SJSA1 (cell line): Measurements from ENCODE around the gene RBM4B. TPM values are rescaled to one million over a fixed set of nuclear protein-coding genes. Genes with fewer than 3 reads are reported as not detected.

Source experiments
- DNase-seq, 2 experiments: peaks; one replicate each; pipeline ENCODE4 v3.0.0-alpha.2; 2015 to 2020; ENCODE audit warnings: low spot score in 2 of 2, low read depth in 1 of 2
- H3K27ac ChIP-seq: fragments of 250-450 bp; sonication (Bioruptor Pico); 2 replicates; pipeline ENCODE4 v1.5.1; 2020; ENCODE audit warnings: mild to moderate bottlenecking, moderate library complexity
- H3K27me3 ChIP-seq: fragments of 250-450 bp; sonication (Bioruptor Pico); replicated peaks from 2 replicates; pipeline ENCODE4 v1.5.1; 2020; ENCODE audit warnings: mild to moderate bottlenecking, moderate library complexity
- H3K36me3 ChIP-seq: fragments of 250-450 bp; sonication (Bioruptor Pico); 2 replicates; pipeline ENCODE4 v1.5.1; 2020; ENCODE audit warnings: mild to moderate bottlenecking
- H3K4me1 ChIP-seq: fragments of 250-450 bp; sonication (Bioruptor Pico); replicated peaks from 2 replicates; pipeline ENCODE4 v1.6.1; 2021; ENCODE audit warnings: mild to moderate bottlenecking
- H3K4me3 ChIP-seq: fragments of 250-450 bp; sonication (Bioruptor Pico); 2 replicates; pipeline ENCODE4 v1.5.1; 2020; ENCODE audit warnings: mild to moderate bottlenecking
- H3K9me3 ChIP-seq: fragments of 250-450 bp; sonication (Bioruptor Pico); replicated peaks from 2 replicates; pipeline ENCODE4 v1.5.1; 2020; ENCODE audit warnings: mild to moderate bottlenecking
- total RNA-seq: library from RNA; depleted of rRNA; stranded (reverse); fragments of >200 nt; shearing (Covaris generic); gene quantifications from 2 replicates; pipeline ENCODE4 v1.2.3, GENCODE V29; 2014

Gene RBM4B
- total RNA-seq, 1 experiment from 2014 or later, result 47.8 TPM

DNA sequence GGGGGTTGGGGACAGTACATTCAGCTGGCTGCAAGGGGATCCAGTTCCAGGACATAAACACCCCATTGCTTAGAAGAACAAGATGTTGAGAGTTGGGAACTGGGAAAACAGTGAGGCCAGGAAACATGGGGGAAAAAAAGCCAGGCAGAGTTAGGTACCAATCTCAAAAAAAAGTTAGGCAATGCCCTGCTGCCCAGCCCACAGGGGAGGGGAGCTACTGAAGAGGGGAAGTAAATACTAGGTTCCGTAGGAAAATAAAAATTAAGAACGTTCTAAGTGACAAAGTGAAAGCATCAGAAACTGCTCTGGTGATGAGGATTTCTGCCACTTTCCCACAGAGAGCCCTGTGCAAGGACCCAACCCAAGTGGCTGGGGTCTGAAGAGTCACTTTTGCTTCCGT is 39.3 kb upstream of the RBM4B start:
- no peak overlapping the region for H3K27ac ChIP-seq
- no peak overlapping the region for H3K4me3 ChIP-seq
- peaks cover 13% of the 10 kb centered on the region; the same call in 1 of the 2 replicates for H3K27me3 ChIP-seq
- no peaks in the 10 kb centered on the region for H3K36me3 ChIP-seq
- no peak for DNase-seq
- H3K4me1 ChIP-seq, result peaks cover 10% of the 10 kb centered on the region
- no peaks in the 10 kb centered on the region for H3K9me3 ChIP-seq

GRCh38 chr11:66715346-66716085 is 37.8 kb upstream of the RBM4B start:
- H3K4me1 ChIP-seq, result peaks cover 9% of the 10 kb centered on the region
- no peak overlapping the region for H3K4me3 ChIP-seq
- DNase-seq, result no peak

DNA sequence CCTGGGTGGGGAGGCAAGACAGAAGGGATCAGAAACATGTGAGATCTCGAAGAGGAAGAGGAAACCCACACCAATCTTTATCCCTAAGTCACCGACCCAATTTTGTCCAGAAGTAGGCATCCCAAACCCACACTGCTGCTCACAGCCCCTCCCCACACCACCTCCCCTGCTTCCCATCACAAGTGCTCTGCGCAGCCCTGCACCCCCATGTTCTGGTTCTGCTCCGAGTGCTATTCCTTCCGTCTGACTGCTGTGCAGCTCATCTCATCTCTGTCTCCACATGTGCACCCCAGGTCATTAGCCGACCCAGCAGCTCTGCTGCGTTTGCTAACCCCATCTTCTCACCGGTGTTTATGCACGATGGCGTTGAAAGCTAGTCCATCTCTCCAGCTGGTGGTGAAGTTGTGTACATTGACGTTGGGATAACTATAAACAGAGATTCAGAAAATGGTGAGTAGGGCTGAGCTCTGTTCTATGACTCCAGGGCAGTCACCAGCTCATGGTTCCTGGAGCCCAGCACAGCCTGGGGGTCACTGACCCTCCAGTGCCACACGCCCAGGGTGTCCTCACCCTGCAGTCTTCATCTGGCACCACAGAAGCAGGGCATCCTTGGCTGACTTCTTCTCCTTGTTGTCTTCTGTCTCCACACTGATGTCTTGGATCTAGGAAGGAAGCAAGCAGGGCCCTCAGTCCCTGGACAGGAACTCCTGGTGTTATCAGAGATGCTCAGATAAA is 36.2 kb upstream of the RBM4B start:
- H3K36me3 ChIP-seq, result no peaks in the 10 kb centered on the region
- H3K4me1 ChIP-seq, result no peaks in the 10 kb centered on the region
- H3K27me3 ChIP-seq, result peaks cover 17% of the 10 kb centered on the region
- DNase-seq, result no peak
- no peak overlapping the region for H3K27ac ChIP-seq
- H3K4me3 ChIP-seq, result no peak overlapping the region
- H3K9me3 ChIP-seq, result no peaks in the 10 kb centered on the region

More at GRCh38 chr11:66715346-66716085, 37.8 kb upstream of the RBM4B start:
- Histone ChIP-seq H3K36me3 (no peaks in the 10 kb centered on the region), H3K27ac (no peak overlapping the region), H3K27me3 (peaks cover 17% of the 10 kb centered on the region), H3K9me3 (no peaks in the 10 kb centered on the region)

DNA sequence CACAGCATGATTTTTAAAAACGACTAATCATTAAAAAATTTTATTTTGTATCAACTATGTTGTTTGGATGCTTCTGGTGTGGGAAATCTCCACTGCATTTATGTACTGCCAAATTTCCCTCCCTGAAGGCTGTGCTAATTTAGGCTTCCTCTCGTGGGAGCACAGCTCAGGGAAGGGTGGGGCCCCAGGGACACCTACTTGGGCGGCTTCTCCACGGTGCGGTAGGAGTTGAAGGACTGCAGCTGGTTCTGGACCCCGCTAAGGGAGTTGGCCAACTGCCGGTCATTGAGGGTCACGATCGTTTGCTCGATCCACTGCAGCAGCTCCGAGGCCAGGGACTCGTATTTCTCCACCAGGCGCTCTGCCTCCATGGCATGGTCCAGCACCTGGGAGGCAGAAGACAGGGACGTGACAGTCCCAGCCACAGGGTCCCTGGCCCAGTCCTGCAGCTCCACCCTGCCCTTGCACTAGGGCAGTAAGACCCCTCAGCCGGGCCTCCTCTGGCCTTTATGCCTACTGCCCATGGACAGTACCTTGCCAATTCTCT is 32.8 kb upstream of the RBM4B start:
- peaks cover 17% of the 10 kb centered on the region for H3K27me3 ChIP-seq
- H3K27ac ChIP-seq, result no peak overlapping the region
- H3K4me1 ChIP-seq, result no peaks in the 10 kb centered on the region
- no peak for DNase-seq
- no peak overlapping the region for H3K4me3 ChIP-seq
- H3K9me3 ChIP-seq, result no peaks in the 10 kb centered on the region
- no peaks in the 10 kb centered on the region for H3K36me3 ChIP-seq

DNA sequence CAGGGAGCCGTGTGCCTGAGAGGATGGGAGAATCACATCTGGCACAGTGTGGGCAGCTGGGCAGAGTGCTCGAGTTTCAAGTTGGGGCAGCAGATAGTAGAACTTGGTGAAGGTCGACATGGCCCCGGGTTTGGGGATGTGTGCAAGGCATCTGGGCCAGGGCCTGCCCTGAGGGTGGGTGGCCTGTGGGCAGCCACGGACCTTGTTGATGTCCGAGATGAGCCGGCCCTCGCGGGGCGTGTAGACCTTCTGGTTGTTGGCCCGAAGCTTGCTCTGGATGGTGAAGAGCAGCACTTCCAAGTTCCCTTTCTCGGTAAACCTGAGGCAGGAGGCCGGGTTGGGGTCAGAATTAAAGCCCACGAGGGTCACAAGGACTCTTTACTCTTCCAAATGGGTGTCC is 31.0 kb upstream of the RBM4B start:
- H3K27me3 ChIP-seq, result peaks cover 9% of the 10 kb centered on the region; the same call in 1 of the 2 replicates
- H3K4me3 ChIP-seq, result no peak overlapping the region
- DNase-seq, result no peak
- no peaks in the 10 kb centered on the region for H3K36me3 ChIP-seq
- H3K4me1 ChIP-seq, result no peaks in the 10 kb centered on the region
- H3K27ac ChIP-seq, result no peak overlapping the region
- no peaks in the 10 kb centered on the region for H3K9me3 ChIP-seq

DNA sequence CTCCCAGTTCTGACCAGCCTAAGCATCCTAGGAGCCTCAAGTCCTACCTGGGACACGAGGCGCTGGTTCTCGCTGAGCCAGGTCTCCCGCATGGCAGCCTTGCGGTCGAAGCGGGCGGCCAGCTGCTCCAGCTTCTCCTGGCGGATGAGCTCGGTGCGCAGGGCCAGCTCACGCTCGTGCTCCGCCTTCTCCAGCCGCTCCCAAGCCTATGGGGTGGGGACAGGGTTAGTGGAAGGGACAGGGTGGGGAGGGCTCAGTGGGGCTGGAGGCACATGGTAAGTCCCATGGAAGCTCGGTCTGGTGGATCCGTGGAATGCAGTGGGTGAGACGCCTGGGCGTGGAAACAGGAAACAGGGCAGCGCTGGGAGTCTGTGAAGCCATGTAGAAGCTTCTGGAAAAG is 30.4 kb upstream of the RBM4B start:
- no peaks in the 10 kb centered on the region for H3K36me3 ChIP-seq
- no peak overlapping the region for H3K4me3 ChIP-seq
- H3K9me3 ChIP-seq, result no peaks in the 10 kb centered on the region
- H3K4me1 ChIP-seq, result no peaks in the 10 kb centered on the region
- H3K27me3 ChIP-seq, result peaks cover 4% of the 10 kb centered on the region; the same call in 1 of the 2 replicates
- no peak for DNase-seq
- no peak overlapping the region for H3K27ac ChIP-seq

DNA sequence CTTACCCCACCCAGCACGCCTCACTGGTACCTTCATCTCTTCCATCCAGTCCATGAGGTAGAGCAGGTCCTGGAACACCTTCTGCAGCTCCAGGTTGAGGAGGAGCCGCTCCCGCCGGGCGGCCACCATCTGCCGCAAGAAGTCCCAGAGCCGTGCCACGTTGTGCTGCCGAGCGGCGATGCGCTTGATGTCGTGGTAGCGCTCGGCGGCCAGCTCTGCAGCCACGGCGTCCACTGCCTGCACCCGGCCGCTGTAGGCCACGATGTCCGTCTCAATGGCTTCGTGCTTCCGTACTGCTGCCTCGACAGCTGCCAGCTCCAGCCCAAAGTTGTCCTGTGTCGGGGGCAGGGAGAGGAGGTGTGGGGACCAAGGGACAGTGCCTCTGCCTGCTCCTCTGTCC is 29.8 kb upstream of the RBM4B start:
- Histone ChIP-seq H3K36me3 (no peaks in the 10 kb centered on the region), H3K27me3 (peaks cover 4% of the 10 kb centered on the region; the same call in 1 of the 2 replicates), H3K4me3 (no peak overlapping the region), H3K4me1 (no peaks in the 10 kb centered on the region), H3K9me3 (no peaks in the 10 kb centered on the region), H3K27ac (no peak overlapping the region)
- DNase-seq, result no peak

GRCh38 chr11:66706989-66707388 is 29.3 kb upstream of the RBM4B start:
- no peaks in the 10 kb centered on the region for H3K36me3 ChIP-seq
- no peak for DNase-seq
- no peak overlapping the region for H3K4me3 ChIP-seq
- H3K4me1 ChIP-seq, result no peaks in the 10 kb centered on the region
- peaks cover 4% of the 10 kb centered on the region; the same call in 1 of the 2 replicates for H3K27me3 ChIP-seq
- no peaks in the 10 kb centered on the region for H3K9me3 ChIP-seq
- no peak overlapping the region for H3K27ac ChIP-seq

GRCh38 chr11:66705587-66706335 is 28.1 kb upstream of the RBM4B start:
- no peak for DNase-seq
- no peaks in the 10 kb centered on the region for H3K27me3 ChIP-seq

DNA sequence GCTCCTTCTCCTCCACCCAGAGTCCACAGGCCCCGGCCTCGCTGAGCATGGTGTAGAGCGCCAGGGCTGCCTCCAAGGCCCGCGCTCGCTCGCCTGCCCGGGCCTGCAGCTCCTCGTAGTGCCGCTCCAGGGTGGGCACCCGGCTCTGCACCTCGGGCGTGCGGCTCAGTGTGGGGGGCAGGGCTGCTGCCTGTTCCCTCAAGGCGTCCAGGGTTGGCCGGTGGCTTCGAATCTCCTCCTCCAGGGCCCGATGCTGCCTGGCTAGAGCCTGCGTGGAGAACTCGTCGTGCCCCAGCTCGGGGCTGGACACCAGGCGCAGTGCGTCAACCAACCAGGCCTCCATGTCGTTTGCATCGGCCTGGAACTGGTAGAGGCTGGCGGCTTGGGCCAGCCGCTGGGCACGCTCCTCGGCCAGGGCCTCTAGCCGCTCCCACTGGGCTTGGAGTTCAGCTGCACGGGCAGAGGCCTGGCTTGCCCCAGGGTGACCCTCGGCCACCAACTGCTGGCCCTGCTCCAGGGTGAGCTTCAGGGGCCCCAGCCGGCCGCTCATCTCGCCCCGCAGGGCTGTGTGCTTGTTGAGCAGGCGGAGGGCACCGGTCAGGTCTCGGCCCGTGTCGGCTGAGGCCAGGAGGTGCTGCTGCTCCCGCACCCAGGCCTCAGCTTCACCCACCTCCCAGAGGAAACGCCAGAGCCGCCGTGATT is 27.1 kb upstream of the RBM4B start:
- H3K4me3 ChIP-seq, result no peak overlapping the region
- H3K9me3 ChIP-seq, result no peaks in the 10 kb centered on the region
- H3K27ac ChIP-seq, result no peak overlapping the region
- no peaks in the 10 kb centered on the region for H3K36me3 ChIP-seq
- H3K4me1 ChIP-seq, result no peaks in the 10 kb centered on the region
- H3K27me3 ChIP-seq, result no peaks in the 10 kb centered on the region
- DNase-seq, result no peak

More at GRCh38 chr11:66705587-66706335, 28.1 kb upstream of the RBM4B start:
- no peaks in the 10 kb centered on the region for H3K9me3 ChIP-seq
- no peak overlapping the region for H3K4me3 ChIP-seq
- no peaks in the 10 kb centered on the region for H3K36me3 ChIP-seq
- no peak overlapping the region for H3K27ac ChIP-seq
- H3K4me1 ChIP-seq, result no peaks in the 10 kb centered on the region

DNA sequence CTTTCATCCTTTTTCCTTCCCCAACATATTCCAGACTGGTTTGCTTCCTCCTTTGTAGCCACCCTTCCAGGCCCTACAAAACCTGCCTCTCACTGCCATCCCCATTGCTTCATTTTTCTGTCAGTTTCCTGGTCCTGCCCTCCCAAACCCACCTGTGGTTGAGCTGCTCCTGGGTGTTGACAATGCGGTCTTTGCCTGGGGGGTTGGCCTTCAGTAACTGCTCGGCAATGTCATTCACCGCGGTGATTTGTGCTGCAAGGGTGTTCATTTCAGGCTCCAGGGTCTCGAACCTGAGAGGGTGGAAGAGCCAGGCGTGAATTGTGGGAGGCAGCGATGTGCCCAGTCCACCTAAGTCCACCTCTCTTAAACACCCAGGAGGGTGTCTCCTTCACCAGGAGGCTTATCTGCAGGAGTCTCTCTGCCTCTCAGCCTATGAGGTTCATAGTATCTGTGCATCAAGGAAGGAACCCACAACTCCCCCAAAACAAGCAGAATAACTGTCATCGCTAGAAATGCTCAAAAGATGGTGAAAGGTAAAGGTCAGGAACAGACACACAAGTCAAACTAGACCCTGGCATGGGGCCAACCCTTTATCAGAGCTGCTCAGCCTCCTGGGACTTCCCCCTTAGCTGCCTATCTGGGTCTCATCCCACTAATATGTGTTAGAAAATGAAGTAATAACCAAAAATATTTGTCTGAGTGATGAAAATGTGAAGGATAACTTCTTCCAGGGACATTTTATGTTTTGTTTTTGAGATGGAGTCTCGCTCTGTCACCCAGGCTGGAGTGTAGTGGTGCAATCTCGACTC is 23.9 kb upstream of the RBM4B start:
- H3K36me3 ChIP-seq, result no peaks in the 10 kb centered on the region
- no peaks in the 10 kb centered on the region for H3K9me3 ChIP-seq
- H3K27ac ChIP-seq, result no peak overlapping the region
- no peak overlapping the region for H3K4me3 ChIP-seq
- DNase-seq, result no peak
- H3K27me3 ChIP-seq, result no peaks in the 10 kb centered on the region
- H3K4me1 ChIP-seq, result no peaks in the 10 kb centered on the region

DNA sequence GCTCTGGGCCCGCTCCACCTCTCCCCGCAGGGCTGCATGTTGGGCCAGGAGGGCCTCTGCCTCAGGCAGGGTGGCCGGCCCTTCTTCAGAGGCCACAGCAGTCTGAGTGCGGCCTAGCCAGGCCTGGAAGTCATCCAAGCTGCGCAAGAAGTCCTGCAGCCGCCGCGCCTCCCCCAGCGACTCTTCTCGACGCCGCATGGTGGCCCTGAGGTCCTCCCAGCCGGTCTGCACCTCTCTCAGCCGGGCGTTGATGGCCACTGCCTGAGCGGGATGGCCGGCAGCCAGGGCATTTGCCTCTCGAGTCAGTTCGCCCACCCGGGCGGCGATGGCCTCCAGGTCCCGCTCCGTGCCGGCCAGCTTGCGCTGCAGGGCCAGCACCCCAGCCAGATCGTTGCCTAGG is 23.1 kb upstream of the RBM4B start:
- DNase-seq, result no peak
- Histone ChIP-seq H3K4me1 (no peaks in the 10 kb centered on the region), H3K4me3 (no peak overlapping the region)

More for the DNA sequence above, 23.1 kb upstream of the RBM4B start:
- Histone ChIP-seq H3K36me3 (no peaks in the 10 kb centered on the region), H3K9me3 (no peaks in the 10 kb centered on the region), H3K27ac (no peak overlapping the region), H3K27me3 (no peaks in the 10 kb centered on the region)
